Upper lobe of left lung (tissue), 4 donors: ENCODE measurements around the gene CNTNAP2.

Experiments used
- POLR2AphosphoS5 ChIP-seq, 2 donors: sonication (generic); formaldehyde crosslinking; IDR thresholded peaks; one replicate each; pipeline ENCODE4 v1.5.1; 2017; ENCODE audit warnings: antibody characterized with exemption in 2 of 2
- TF ChIP-seq, protein P1 (sequence below), 6 experiments: fragments of 450-650 bp in 4 of 6; fragments of 200-600 bp in 2 of 6; sonication (generic) in 2 of 6; IDR thresholded peaks; one replicate each; pipeline ENCODE4 v1.5.1; 2016 to 2019; ENCODE audit warnings: antibody characterized with exemption in 6 of 6

- TF ChIP-seq, protein P1, sequence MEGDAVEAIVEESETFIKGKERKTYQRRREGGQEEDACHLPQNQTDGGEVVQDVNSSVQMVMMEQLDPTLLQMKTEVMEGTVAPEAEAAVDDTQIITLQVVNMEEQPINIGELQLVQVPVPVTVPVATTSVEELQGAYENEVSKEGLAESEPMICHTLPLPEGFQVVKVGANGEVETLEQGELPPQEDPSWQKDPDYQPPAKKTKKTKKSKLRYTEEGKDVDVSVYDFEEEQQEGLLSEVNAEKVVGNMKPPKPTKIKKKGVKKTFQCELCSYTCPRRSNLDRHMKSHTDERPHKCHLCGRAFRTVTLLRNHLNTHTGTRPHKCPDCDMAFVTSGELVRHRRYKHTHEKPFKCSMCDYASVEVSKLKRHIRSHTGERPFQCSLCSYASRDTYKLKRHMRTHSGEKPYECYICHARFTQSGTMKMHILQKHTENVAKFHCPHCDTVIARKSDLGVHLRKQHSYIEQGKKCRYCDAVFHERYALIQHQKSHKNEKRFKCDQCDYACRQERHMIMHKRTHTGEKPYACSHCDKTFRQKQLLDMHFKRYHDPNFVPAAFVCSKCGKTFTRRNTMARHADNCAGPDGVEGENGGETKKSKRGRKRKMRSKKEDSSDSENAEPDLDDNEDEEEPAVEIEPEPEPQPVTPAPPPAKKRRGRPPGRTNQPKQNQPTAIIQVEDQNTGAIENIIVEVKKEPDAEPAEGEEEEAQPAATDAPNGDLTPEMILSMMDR (IDR thresholded peaks at IDR 0.05) = no peak
- TF ChIP-seq POLR2AphosphoS5 (IDR thresholded peaks at IDR 0.05) = no peak
Measured at GRCh38 chr7:147595042-147595441, 1478.4 kb downstream of the CNTNAP2 start.
